Measurements from ENCODE around the gene PNMA6A.
"Not testable (repeated sequence)": the region's sequence is repeated elsewhere in the genome, so short reads cannot be mapped to it uniquely, and the experiment has no call there.

Gene PNMA6A

DNA sequence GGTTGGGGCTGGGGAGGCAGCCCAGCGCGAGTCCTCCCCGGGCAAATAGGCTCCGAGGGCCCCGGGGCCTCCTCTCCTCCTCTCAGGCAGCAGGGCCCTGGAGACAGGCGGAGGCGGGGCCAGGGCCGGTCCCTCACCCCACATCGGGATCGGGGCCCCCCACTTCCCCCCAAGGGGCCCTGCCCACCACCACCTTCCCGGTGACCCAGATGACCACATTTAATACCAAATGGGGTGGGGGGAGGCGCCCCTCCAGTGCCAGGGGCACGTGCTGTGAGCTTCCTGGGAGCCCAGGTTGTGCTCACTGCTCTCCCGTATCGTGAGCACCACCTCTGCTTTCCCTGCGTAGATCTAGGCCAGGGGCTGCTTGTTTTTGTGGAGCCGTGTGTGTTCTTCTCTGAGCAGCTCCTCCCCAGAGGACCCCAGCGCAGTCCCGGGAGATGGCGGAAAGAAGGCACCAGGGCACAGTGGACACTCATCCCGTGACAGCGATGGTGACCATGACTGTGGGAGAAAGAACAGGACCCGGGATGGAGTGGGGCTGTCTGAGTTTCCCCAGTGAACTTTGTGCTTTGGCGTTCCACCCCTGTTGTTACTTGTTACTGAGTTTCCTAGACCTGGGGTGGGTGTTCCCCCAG, 2.1 kb downstream of the PNMA6A start:
- DNase-seq (ENCODE audit: low read depth, low spot score) = no peak
- no peak overlapping the region for H3K27ac ChIP-seq

- DNase-seq (ENCODE audit: low read depth, low spot score) = no peak
- no peak overlapping the region for H3K27ac ChIP-seq
Measured at GRCh38 chrX:153074935-153075334, 2.7 kb downstream of the PNMA6A start.

DNA sequence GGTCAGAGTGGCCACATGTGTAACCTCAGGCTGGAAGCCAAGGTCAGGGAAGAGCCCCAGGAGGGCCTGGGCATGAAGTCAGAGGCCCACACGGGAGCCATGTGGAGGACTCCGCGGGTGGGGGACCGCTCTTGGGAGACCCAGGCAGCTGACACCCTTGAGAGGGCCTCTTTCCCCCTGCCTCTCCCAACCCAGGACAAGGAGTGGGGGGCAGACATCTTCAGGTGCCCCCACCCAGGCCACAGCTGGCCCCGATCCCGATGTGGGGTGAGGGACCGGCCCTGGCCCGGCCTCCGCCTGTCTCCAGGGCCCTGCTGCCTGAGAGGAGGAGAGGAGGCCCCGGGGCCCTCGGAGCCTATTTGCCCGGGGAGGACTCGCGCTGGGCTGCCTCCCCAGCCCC, 3.1 kb downstream of the PNMA6A start:
- DNase-seq (ENCODE audit: low read depth, low spot score) = no peak

GRCh38 chrX:153077437-153078135, 5.3 kb downstream of the PNMA6A start:
- not testable (repeated sequence) for DNase-seq (ENCODE audit: low read depth, low spot score); H3K27ac ChIP-seq

More for the DNA sequence above, 3.1 kb downstream of the PNMA6A start:
- H3K27ac ChIP-seq = no peak overlapping the region

GRCh38 chrX:153083238-153083923, 11.1 kb downstream of the PNMA6A start:
- DNase-seq (ENCODE audit: low read depth, low spot score); H3K27ac ChIP-seq: not testable (repeated sequence)

- no peak overlapping the region for H3K27ac ChIP-seq
- no peak for DNase-seq (ENCODE audit: low read depth, low spot score)
Measured at GRCh38 chrX:153102418-153102817, 30.2 kb downstream of the PNMA6A start.

- DNase-seq (ENCODE audit: low read depth, low spot score); H3K27ac ChIP-seq: not testable (repeated sequence)
Measured at GRCh38 chrX:153104959-153105358, 32.7 kb downstream of the PNMA6A start.

DNA sequence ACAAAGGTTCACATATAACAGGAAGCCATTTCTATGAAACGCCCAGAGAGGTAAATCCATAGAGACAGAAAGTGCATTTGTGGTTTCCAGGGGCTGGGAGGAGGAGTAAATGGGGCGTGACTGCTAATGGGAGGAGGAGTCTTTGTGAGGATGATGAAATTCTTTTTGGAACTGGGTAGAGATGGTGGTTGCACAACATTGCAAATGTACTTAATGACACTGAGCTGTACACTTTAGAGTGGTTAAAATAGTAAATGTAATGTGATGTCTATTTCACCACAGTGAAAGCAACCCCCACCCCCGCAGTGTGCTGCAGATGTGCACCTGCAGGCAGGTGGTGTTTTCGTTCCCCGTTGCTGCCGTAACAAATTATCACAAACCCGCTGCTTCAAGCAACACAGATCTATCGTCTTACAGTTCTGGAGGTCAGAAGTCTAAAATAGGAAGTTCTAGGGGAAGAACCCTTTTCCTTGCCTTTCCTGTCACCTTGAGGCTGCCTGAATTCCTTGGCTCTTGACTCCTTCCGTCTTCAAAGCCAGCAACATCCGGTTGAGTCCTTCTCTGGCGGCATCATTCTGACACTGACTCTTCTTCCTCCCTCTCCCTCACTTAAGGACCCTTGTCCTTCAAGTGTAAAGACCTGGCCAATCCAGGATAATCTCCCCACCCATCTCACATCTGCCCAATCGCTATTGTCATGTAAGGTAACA, 34.0 kb downstream of the PNMA6A start:
- DNase-seq (ENCODE audit: low read depth, low spot score); H3K27ac ChIP-seq: not testable (repeated sequence)

GRCh38 chrX:153110735-153111134, 38.5 kb downstream of the PNMA6A start:
- not testable (repeated sequence) for H3K27ac ChIP-seq; DNase-seq (ENCODE audit: low read depth, low spot score)

DNA sequence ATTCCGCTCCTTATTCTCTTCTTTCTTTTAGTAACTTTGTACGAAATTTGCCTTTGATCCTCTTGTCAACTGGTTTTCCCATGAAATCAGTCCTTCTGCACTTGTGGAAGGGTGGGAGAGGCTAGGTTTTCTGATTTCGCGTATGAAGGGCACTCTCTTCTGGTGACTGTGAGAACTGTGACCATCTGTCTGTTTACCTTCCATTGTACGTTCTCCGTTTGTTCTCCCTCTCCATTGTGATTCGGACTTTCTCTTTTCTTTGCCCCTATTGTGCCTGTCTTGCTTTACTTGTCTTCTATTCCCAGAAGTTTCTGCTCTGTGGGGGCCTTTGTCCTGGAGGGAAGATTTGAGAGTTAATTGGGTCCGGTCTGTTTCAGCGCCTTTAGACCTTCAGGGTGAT, 41.6 kb downstream of the PNMA6A start:
- DNase-seq (ENCODE audit: low read depth, low spot score); H3K27ac ChIP-seq: not testable (repeated sequence)

DNA sequence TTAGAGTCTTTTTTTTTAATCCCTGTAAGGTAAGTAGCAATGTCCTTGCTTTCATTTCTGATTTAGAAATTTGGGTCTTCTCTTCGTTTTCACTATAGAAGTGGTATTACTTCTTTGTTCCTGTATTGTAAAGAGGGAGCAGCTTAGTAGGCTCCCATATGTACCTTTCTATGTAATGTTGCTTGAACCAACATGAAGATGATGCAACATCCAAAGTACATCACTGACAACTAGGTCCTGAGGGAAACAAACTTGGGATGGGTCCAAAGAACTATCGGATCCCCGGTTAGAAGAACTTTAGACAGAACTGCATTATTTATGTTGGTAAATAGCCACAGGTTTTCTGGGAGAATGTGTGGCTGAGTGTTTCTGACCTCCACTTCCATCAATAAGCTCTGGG, 45.5 kb downstream of the PNMA6A start:
- H3K27ac ChIP-seq; DNase-seq (ENCODE audit: low read depth, low spot score): not testable (repeated sequence)

DNA sequence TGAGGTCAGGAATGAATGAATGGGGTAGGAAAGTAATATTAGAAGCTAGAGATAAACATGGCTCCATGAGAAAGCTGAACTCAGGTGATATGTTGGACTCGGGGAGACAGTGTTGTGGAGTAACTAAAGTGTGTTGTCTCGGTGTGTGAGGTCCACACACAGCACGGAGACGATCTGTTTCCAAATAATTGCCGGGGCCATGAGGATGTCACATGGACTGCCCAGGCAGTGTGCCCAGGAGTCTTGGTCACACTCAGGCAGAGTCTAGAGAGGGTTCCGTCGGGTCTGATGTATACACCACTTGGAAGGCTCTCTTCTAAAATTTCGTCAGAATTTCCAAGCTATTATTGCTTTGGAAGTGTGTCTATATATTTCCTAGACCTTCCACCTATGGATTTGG, 48.0 kb downstream of the PNMA6A start:
- not testable (repeated sequence) for H3K27ac ChIP-seq; DNase-seq (ENCODE audit: low read depth, low spot score)

DNA sequence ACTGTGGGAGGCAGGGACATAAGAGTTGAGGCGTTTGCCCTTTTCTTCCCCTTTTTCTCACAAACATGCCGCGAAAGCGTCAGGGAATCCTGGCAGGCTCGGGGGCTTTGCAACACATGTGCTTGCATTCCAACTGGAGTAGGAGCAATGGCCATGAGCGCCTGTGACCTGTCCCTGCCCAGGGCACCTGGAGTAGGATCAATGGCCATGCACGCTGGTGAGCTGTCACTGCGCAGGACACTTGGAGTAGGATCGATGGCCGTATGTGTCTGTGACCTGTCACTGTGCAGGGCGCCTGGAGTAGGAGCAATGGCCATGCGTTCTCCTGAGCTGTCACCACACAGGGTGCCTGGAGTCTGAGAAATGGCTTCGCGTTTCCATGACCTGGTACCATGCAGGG, 51.2 kb downstream of the PNMA6A start:
- H3K27ac ChIP-seq; DNase-seq (ENCODE audit: low read depth, low spot score): not testable (repeated sequence)
